ENCODE results near the gene DAGLA.

Gene DAGLA

GRCh38 chr11:61768376-61769076 is 88.3 kb downstream of the DAGLA start:
- no peak for DNase-seq

GRCh38 chr11:61769169-61769920 is 89.2 kb downstream of the DAGLA start:
- DNase-seq, result no peak

GRCh38 chr11:61769946-61770683 is 89.9 kb downstream of the DAGLA start:
- no peak for DNase-seq

GRCh38 chr11:61771195-61771894 is 91.2 kb downstream of the DAGLA start:
- DNase-seq, result no peak

GRCh38 chr11:61771985-61772455 is 91.8 kb downstream of the DAGLA start:
- DNase-seq, result no peak

GRCh38 chr11:61773356-61773755 is 93.2 kb downstream of the DAGLA start:
- DNase-seq, result no peak

GRCh38 chr11:61773809-61774208 is 93.6 kb downstream of the DAGLA start:
- DNase-seq, result no peak

GRCh38 chr11:61774411-61774810 is 94.2 kb downstream of the DAGLA start:
- DNase-seq, result no peak

- DNase-seq, result no peak
Measured at GRCh38 chr11:61775106-61775505, 94.9 kb downstream of the DAGLA start.

GRCh38 chr11:61775606-61776554 is 95.7 kb downstream of the DAGLA start:
- no peak for DNase-seq

- DNase-seq, result peak; percentile 76
Measured at GRCh38 chr11:61776561-61777075, 96.4 kb downstream of the DAGLA start.

GRCh38 chr11:61777234-61778090 is 97.3 kb downstream of the DAGLA start:
- peak; percentile 54 for DNase-seq

GRCh38 chr11:61778357-61778886 is 98.2 kb downstream of the DAGLA start:
- DNase-seq, result no peak

GRCh38 chr11:61778920-61779650 is 98.9 kb downstream of the DAGLA start:
- DNase-seq, result no peak

- DNase-seq, result no peak
Measured at GRCh38 chr11:61779666-61780525, 99.7 kb downstream of the DAGLA start.

- DNase-seq, result no peak
Measured at GRCh38 chr11:61780581-61781162, 100.5 kb downstream of the DAGLA start.

GRCh38 chr11:61781585-61781984 is 101.4 kb downstream of the DAGLA start:
- no peak for DNase-seq

GRCh38 chr11:61782299-61782698 is 102.1 kb downstream of the DAGLA start:
- DNase-seq, result no peak

Measured in activated CD4-positive, alpha-beta T cell treated with anti-CD3 and anti-CD28 coated beads, Interleukin-10, Interleukin-2, amounts not matched to agents 100 ng/mL and 50 ng/mL, durations not matched to agents 16 hours and 8 hours (primary cell).